Left lung (tissue), 14 donors: ENCODE measurements around the gene TRPM1. TPM values are rescaled to one million over a fixed set of nuclear protein-coding genes. Genes with fewer than 3 reads are reported as not detected.

Experiments used
- ATAC-seq: fragments of 200-7000 bp; cut with Tn5 transposase; one replicate; pipeline ENCODE4 v1.9.1; 2020; ENCODE audit warnings: moderate library complexity
- DNase-seq, 4 donors: peaks; one replicate each; pipeline ENCODE4 v3.0.0-alpha.2; 2013 to 2020
- H3K27ac ChIP-seq, 2 donors: fragments of 200-600 bp; sonication (generic) in 1 of 2; one replicate each; pipeline versions ENCODE4 v1.5.0 to v1.8.0; 2020 to 2021
- H3K27me3 ChIP-seq, 2 donors: fragments of 200-600 bp; sonication (generic) in 1 of 2; one replicate each; pipeline versions ENCODE4 v1.5.0 to v1.8.0; 2020 to 2021
- H3K36me3 ChIP-seq, 2 donors: fragments of 200-600 bp; sonication (generic) in 1 of 2; one replicate each; pipeline versions ENCODE4 v1.5.0 to v1.8.0; 2020 to 2021
- H3K4me1 ChIP-seq, 2 donors: fragments of 200-600 bp; one replicate each; pipeline ENCODE4 v1.8.0; 2021
- H3K4me3 ChIP-seq, 2 donors: fragments of 200-600 bp; sonication (generic) in 1 of 2; one replicate each; pipeline versions ENCODE4 v1.5.0 to v1.8.0; 2020 to 2021; ENCODE audit warnings: mild to moderate bottlenecking in 1 of 2
- H3K9me3 ChIP-seq, 2 donors: fragments of 200-600 bp; sonication (generic) in 1 of 2; one replicate each; pipeline versions ENCODE4 v1.5.0 to v1.8.0; 2020 to 2021
- intact Hi-C, 2 donors: fragments of 100-400 bp; cut with DNase I; formaldehyde crosslinking; loops; one replicate each; pipeline versions ENCODE4 v1.11.2 to v1.14.2; 2022
- long read RNA-seq, 12 donors: library from polyadenylated mRNA in 2 of 12; unstranded in 2 of 12; transcript quantifications; one replicate each; pipeline ENCODE4 v2.0.0 and lab custom pipeline, GENCODE V29; 2019 to 2026
- polyA plus RNA-seq, 6 donors: library from polyadenylated mRNA; unstranded; fragments of 120-200 nt; gene quantifications; one replicate each; pipeline ENCODE4 v1.2.1, GENCODE V29; 2013; ENCODE audit not compliant: insufficient read length in 6 of 6
- total RNA-seq, 2 donors: library from RNA; stranded (reverse); fragmentation: NEBNext Ultra II Directional; extraction: Animal tissue kit (Norgen Biotek cat#: 25700); gene quantifications; one replicate each; pipeline ENCODE4 v1.2.1, GENCODE V29; 2021
- TF ChIP-seq, protein P1 (sequence below), 2 donors: fragments of 200-600 bp; sonication (generic) in 1 of 2; IDR thresholded peaks; one replicate each; pipeline versions ENCODE4 v1.5.0 to v1.8.0; 2021; ENCODE audit warnings: antibody characterized with exemption in 2 of 2
- donor health status: DM: no; HTN: yes; CAD: no.
- donor health status: DM: no; HTN: no; CAD: no.

The TRPM1 gene
- total RNA-seq (not detected), polyA plus RNA-seq (under 1 TPM in 2 of 6 donors, not detected in 4; 0.03 to 0.04 TPM)
- long read RNA-seq, donor 1, result 0 reads
- long read RNA-seq, donor 2, result 0 reads
- long read RNA-seq, donor 3, result 0 reads
- long read RNA-seq, donor 4, result 0 reads
- long read RNA-seq, donor 5, result 0 reads
- long read RNA-seq, donor 6, result 0 reads
- long read RNA-seq, donor 7, result 0 reads
- long read RNA-seq, donor 8, result 0 reads
- long read RNA-seq, donor 9, result 0 reads
- long read RNA-seq, donor 10, partial matches to known transcripts, result 1 of 1 reads
- long read RNA-seq, donor 10, other reads (novel, unspliced or antisense), result 0 of 1 reads
- long read RNA-seq, donor 11, result 0 reads
- long read RNA-seq, donor 12, result 0 reads

DNA sequence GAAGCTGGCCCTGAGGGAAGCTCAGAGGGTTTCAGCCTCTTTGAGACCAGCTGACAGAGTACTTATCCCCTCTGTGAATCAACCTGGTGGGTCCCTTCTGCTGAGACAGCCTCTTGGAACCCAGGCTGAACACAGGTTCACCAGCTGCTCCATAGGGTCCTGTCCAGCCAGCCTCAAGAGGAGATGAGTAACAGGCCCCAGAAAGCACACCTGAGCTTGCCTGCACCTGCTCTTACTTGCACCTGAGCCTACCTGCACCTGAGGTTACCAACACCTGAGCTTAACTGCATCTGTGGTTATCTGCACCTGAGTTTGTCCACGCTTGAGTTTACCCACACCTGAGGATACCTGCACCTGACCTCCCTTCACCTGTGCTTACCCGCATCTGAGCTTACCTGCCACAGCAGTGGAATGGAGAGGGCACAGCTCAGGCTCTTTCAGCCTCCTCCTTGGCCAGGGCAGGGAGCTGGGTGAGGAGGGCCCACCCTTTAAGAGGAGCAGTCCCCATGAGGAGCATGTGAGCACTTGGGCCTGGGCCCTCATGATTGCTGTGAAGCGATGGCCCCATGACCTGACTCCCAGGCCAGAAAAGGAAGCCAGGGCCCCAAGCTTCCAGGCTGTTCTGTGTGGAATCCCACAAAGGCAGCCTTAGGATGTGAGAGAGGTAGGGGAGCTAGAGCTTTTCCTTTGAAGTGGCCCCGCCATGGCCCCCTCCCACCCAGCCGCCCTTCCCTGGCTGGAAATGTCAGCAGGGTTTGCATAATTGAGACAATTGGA is at the start of gene TRPM1:
TSS of gene TRPM1 (minus strand) at position 464 of the 777 bp plus-strand sequence. CDS start 20,370 bp downstream, outside the sequence.
- no peak for ATAC-seq
- H3K27me3 ChIP-seq, result no peaks in the 10 kb centered on the region
- H3K4me3 ChIP-seq, result no peak within 1 kb of the TSS
- TF ChIP-seq, protein P1, sequence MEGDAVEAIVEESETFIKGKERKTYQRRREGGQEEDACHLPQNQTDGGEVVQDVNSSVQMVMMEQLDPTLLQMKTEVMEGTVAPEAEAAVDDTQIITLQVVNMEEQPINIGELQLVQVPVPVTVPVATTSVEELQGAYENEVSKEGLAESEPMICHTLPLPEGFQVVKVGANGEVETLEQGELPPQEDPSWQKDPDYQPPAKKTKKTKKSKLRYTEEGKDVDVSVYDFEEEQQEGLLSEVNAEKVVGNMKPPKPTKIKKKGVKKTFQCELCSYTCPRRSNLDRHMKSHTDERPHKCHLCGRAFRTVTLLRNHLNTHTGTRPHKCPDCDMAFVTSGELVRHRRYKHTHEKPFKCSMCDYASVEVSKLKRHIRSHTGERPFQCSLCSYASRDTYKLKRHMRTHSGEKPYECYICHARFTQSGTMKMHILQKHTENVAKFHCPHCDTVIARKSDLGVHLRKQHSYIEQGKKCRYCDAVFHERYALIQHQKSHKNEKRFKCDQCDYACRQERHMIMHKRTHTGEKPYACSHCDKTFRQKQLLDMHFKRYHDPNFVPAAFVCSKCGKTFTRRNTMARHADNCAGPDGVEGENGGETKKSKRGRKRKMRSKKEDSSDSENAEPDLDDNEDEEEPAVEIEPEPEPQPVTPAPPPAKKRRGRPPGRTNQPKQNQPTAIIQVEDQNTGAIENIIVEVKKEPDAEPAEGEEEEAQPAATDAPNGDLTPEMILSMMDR (IDR thresholded peaks at IDR 0.05), result no peak
- no peaks in the 10 kb centered on the region for H3K9me3 ChIP-seq
- no peak within 1 kb of the TSS for H3K27ac ChIP-seq
- H3K4me1 ChIP-seq, result peaks cover 3 to 4% of the 10 kb centered on the region in 2 donors
- intact Hi-C loops, result no loop called here
- H3K36me3 ChIP-seq, result no peaks in the 10 kb centered on the region
- DNase-seq, result no peak

GRCh38 chr15:31150732-31151231 is 49.3 kb upstream of the TRPM1 start:
- TF ChIP-seq, protein P1 (IDR thresholded peaks at IDR 0.05), result no peak
- no peak overlapping the region for H3K4me3 ChIP-seq
- DNase-seq, result no peak
- H3K36me3 ChIP-seq, result no peaks in the 10 kb centered on the region
- no peaks in the 10 kb centered on the region for H3K27me3 ChIP-seq
- intact Hi-C loops, result no loop called here
- ATAC-seq, result no peak
- H3K9me3 ChIP-seq, result no peaks in the 10 kb centered on the region
- no peak overlapping the region for H3K27ac ChIP-seq
- no peaks in the 10 kb centered on the region for H3K4me1 ChIP-seq

- no peak for ATAC-seq
These were observed 48.5 kb upstream of the TRPM1 start for GRCh38 chr15:31149987-31150386.

GRCh38 chr15:31149088-31149505 is 47.6 kb upstream of the TRPM1 start:
- no peak overlapping the region for H3K4me3 ChIP-seq
- H3K9me3 ChIP-seq, result no peaks in the 10 kb centered on the region
- no peak overlapping the region for H3K27ac ChIP-seq
- DNase-seq (no peak), ATAC-seq (no peak)
- intact Hi-C loops, result no loop called here
- no peaks in the 10 kb centered on the region for H3K4me1 ChIP-seq
- TF ChIP-seq, protein P1 (IDR thresholded peaks at IDR 0.05), result no peak
- H3K27me3 ChIP-seq, result no peaks in the 10 kb centered on the region
- H3K36me3 ChIP-seq, result no peaks in the 10 kb centered on the region

More at GRCh38 chr15:31149987-31150386, 48.5 kb upstream of the TRPM1 start:
- intact Hi-C loops, result no loop called here
- Histone ChIP-seq H3K27ac (no peak overlapping the region), H3K9me3 (no peaks in the 10 kb centered on the region), H3K4me3 (no peak overlapping the region), H3K4me1 (no peaks in the 10 kb centered on the region), H3K27me3 (no peaks in the 10 kb centered on the region), H3K36me3 (no peaks in the 10 kb centered on the region)
- TF ChIP-seq, protein P1 (IDR thresholded peaks at IDR 0.05), result no peak
- no peak for DNase-seq
